Body of pancreas (tissue), 4 donors: Measurements from ENCODE around the gene FYB2. TPM values are rescaled to one million over a fixed set of nuclear protein-coding genes. Genes with fewer than 3 reads are reported as not detected.
A peak's percentile ranks its signal among the peaks of the same experiment; 100 is the strongest.

Experiments used
- ATAC-seq: fragments of 150-250 bp; one replicate; pipeline ENCODE4 v1.9.1; 2016
- DNase-seq, 4 donors: peaks; one replicate each; pipeline ENCODE4 v3.0.0-alpha.2; 2019
- H3K27ac ChIP-seq, 4 donors: fragments of 200-600 bp; sonication (generic); 1 replicate in 3 of 4; 2 replicates in 1 of 4; pipeline versions ENCODE4 v1.5.1 to v1.6.1; 2016 to 2019; ENCODE audit warnings: mild to moderate bottlenecking in 1 of 4, mixed read lengths in 1 of 4, moderate library complexity in 1 of 4
- H3K27me3 ChIP-seq, 2 donors: fragments of 200-600 bp; sonication (generic); one replicate each; pipeline ENCODE4 v1.6.0; 2016; ENCODE audit warnings: mild to moderate bottlenecking in 1 of 2
- H3K36me3 ChIP-seq, 2 donors: fragments of 200-600 bp; sonication (generic); replicated peaks in 1 of 2; 2 replicates each; pipeline ENCODE4 v1.5.1; 2016; ENCODE audit warnings: low read depth in 2 of 2; ENCODE audit not compliant: insufficient read depth in 1 of 2
- H3K4me1 ChIP-seq: fragments of 200-600 bp; sonication (generic); one replicate; pipeline ENCODE4 v1.6.0; 2016
- H3K4me3 ChIP-seq, 2 donors: fragments of 200-600 bp; sonication (generic); 1 replicate in 1 of 2; 2 replicates in 1 of 2; pipeline ENCODE4 v1.5.1; 2016 to 2019
- H3K9me3 ChIP-seq, 3 donors: fragments of 200-600 bp; sonication (generic); 1 replicate in 2 of 3; 2 replicates in 1 of 3; pipeline ENCODE4 v1.5.1; 2016
- POLR2A ChIP-seq, 3 donors: fragments of 450-650 bp; IDR thresholded peaks; one replicate each; pipeline ENCODE4 v1.6.1; 2016; ENCODE audit warnings: antibody characterized with exemption in 3 of 3, mild to moderate bottlenecking in 2 of 3
- WGBS, 2 donors: methylation state at CpG; one replicate each; pipeline ENCODE4 v1.1.5; 2017; 5-methylcytosine and 5-hydroxymethylcytosine counted together
- intact Hi-C: fragments of 100-400 bp; cut with DNase I; formaldehyde crosslinking; loops from one replicate; pipeline ENCODE4 v1.15.1; 2023
- total RNA-seq, 2 donors: library from RNA; depleted of rRNA; stranded (reverse); fragments of >200 nt; gene quantifications; one replicate each; pipeline ENCODE4 v1.1.0, GENCODE V29; 2016
- TF ChIP-seq, protein P1 (sequence below), 7 experiments: fragments of 450-650 bp in 4 of 7; fragments of 200-600 bp in 3 of 7; sonication (generic) in 3 of 7; IDR thresholded peaks; one replicate each; pipeline ENCODE4 v1.5.1; 2016 to 2019; ENCODE audit warnings: antibody characterized with exemption in 7 of 7

Gene FYB2
- total RNA-seq, 2 donors from 2014 or later: 2.3 to 3.4 TPM

DNA sequence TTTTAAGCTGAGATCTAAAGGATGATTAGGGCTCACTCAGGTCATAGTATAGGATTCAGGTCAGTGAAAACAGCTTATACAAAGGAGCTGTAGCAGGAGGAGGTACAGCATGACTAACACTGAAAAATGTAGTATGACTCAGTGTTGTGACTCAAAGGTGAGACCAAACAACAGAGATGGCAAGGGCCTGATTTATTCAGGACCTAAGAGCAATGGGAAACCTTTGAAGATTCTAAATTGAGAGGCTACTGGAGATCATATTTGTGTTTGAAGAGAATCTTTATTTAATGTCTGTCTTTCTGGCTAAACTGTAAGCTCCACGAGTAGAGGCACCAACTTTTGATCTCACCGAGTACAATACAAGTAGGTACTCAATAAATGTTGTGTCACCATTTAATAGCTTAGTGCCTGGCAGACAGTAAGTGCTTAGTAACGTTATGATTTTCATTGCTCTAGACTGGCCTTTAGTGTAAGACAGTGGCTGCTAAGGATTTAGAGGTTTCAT, 130.6 kb downstream of the FYB2 start:
- intact Hi-C loops: no loop called here
- Histone ChIP-seq H3K9me3 (no peaks in the 10 kb centered on the region), H3K36me3 (no peaks in the 10 kb centered on the region), H3K27me3 (no peaks in the 10 kb centered on the region), H3K27ac (no peak overlapping the region), H3K4me3 (no peak overlapping the region), H3K4me1 (no peaks in the 10 kb centered on the region)
- no peak for DNase-seq
- ATAC-seq: peak; percentile 30
- WGBS, 2 donors: 73 to 78% methylated on average over 3 of the region's 3 CpGs
- TF ChIP-seq, protein P1, sequence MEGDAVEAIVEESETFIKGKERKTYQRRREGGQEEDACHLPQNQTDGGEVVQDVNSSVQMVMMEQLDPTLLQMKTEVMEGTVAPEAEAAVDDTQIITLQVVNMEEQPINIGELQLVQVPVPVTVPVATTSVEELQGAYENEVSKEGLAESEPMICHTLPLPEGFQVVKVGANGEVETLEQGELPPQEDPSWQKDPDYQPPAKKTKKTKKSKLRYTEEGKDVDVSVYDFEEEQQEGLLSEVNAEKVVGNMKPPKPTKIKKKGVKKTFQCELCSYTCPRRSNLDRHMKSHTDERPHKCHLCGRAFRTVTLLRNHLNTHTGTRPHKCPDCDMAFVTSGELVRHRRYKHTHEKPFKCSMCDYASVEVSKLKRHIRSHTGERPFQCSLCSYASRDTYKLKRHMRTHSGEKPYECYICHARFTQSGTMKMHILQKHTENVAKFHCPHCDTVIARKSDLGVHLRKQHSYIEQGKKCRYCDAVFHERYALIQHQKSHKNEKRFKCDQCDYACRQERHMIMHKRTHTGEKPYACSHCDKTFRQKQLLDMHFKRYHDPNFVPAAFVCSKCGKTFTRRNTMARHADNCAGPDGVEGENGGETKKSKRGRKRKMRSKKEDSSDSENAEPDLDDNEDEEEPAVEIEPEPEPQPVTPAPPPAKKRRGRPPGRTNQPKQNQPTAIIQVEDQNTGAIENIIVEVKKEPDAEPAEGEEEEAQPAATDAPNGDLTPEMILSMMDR (IDR thresholded peaks at IDR 0.05): no peak
- no peak for TF ChIP-seq POLR2A (IDR thresholded peaks at IDR 0.05)

DNA sequence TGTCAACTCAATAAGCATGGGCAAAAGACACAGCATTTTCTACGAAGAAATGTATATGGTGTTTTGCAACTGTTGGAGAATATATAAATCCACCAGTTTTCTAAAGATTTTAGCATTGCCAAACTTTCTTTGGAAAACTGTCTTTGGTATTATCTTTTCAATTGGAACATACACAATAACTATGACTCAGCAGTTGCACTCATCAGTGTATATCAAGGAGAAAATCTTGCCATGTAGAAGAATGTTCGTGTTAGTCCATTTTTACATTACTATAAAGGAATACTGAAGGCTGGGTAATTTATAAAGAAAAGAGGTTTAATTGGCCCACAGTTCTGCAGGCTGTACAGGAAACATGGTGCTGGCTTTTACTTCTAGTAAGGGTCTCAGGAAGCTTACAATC, 133.0 kb downstream of the FYB2 start:
- intact Hi-C loops: no loop called here
- H3K9me3 ChIP-seq: no peaks in the 10 kb centered on the region
- no peaks in the 10 kb centered on the region for H3K36me3 ChIP-seq
- H3K27me3 ChIP-seq: no peaks in the 10 kb centered on the region
- H3K4me3 ChIP-seq: no peak overlapping the region
- DNase-seq: no peak
- H3K4me1 ChIP-seq: no peaks in the 10 kb centered on the region
- 87 to 89% methylated on average over 2 of the region's 2 CpGs for WGBS, 2 donors
- no peak for ATAC-seq
- TF ChIP-seq, protein P1 (IDR thresholded peaks at IDR 0.05): no peak
- TF ChIP-seq POLR2A (IDR thresholded peaks at IDR 0.05): no peak
- no peak overlapping the region for H3K27ac ChIP-seq

DNA sequence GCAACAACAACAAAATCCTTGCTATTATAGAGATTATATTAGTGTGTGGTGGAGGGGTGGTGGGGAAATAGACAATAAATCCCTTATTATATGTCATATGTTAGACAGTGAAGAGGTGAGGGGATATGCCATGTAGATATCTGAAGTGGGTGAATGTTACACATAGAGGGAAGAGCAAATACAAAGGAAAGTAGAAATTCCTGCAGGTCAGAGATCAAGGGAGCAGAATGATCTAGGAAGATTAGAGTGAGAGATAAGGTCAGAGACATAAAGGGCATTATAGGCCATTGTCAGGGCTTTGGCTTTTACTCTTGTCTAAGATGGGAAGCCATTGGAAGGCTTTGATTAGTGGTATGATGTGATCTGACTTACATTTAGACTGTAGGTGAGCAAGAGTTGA, 135.6 kb downstream of the FYB2 start:
- Histone ChIP-seq H3K4me3 (no peak overlapping the region), H3K27ac (no peak overlapping the region), H3K36me3 (no peaks in the 10 kb centered on the region), H3K4me1 (no peaks in the 10 kb centered on the region), H3K9me3 (no peaks in the 10 kb centered on the region), H3K27me3 (no peaks in the 10 kb centered on the region)
- intact Hi-C loops: no loop called here
- DNase-seq (no peak), ATAC-seq (no peak)
- TF ChIP-seq, protein P1 (IDR thresholded peaks at IDR 0.05): no peak
- TF ChIP-seq POLR2A (IDR thresholded peaks at IDR 0.05): no peak

DNA sequence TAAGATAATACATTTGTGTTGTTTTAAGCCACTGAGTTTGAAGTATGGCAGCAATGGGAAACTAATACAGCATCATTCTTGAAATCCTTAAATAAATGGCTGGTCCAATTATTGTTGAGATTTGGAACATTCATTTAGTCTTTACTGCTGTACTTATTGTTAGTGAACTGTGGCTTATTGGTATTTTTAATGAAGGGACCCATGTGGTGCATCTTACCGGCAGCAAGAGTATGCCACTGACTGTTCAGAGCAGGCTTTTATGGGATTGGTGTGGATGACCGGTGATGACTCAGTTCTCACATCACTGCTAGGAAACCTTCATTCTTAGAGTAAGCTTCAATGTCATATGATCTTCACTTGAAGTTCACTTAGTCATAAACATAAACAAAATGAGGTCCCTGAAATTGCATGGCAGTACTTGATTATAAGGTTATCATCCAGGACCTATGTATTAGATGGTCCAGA, 142.6 kb downstream of the FYB2 start:
- Histone ChIP-seq H3K27me3 (no peaks in the 10 kb centered on the region), H3K4me1 (no peaks in the 10 kb centered on the region), H3K36me3 (no peaks in the 10 kb centered on the region), H3K4me3 (no peak overlapping the region), H3K27ac (no peak overlapping the region), H3K9me3 (no peaks in the 10 kb centered on the region)
- no peak for ATAC-seq
- TF ChIP-seq POLR2A (IDR thresholded peaks at IDR 0.05): no peak
- TF ChIP-seq, protein P1 (IDR thresholded peaks at IDR 0.05): no peak
- no peak for DNase-seq
- WGBS, 2 donors: 50 to 72% methylated on average over 2 of the region's 2 CpGs
- intact Hi-C loops: no loop called here

DNA sequence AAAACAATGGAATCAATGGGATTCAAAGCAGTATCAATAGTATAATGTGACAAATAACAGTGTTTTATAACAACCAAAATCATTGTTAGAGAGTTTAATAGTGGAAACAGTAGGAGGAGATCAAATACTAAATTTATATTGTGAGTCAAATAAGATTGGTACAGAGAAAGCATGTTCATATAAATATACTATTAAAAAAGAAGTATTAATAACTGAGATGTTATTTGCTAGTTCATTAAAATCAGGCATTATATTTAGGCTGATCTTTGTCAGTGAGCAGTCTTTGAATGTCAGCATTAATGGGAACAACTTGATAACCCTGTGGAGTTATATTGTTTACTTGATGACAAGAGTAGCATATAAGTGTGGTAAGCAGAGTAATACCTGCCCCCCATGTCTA, 143.4 kb downstream of the FYB2 start:
- DNase-seq (no peak), ATAC-seq (no peak)
- Histone ChIP-seq H3K27me3 (no peaks in the 10 kb centered on the region), H3K27ac (no peak overlapping the region), H3K9me3 (no peaks in the 10 kb centered on the region), H3K4me3 (no peak overlapping the region), H3K36me3 (no peaks in the 10 kb centered on the region), H3K4me1 (no peaks in the 10 kb centered on the region)
- no peak for TF ChIP-seq POLR2A (IDR thresholded peaks at IDR 0.05)
- intact Hi-C loops: no loop called here
